Hypothalamus (tissue), 51 donors: ENCODE results near the gene FAM81B.
"Not testable (repeated sequence)": the region's sequence is repeated elsewhere in the genome, so short reads cannot be mapped to it uniquely, and the experiment has no call there.

Experiments used
- DNase-seq, 51 donors: peaks; one replicate each; lab custom pipeline; 2025; lab: John Stamatoyannopoulos, UW

The FAM81B gene

GRCh38 chr5:95390812-95391492 is at the start of gene FAM81B:
TSS of gene FAM81B (plus strand) at chr5:95391366. CDS start at chr5:95391390, 24 bp downstream.
- DNase-seq: no peak

GRCh38 chr5:95341444-95341843 is 49.7 kb upstream of the FAM81B start:
- not testable (repeated sequence) for DNase-seq

GRCh38 chr5:95347506-95348120 is 43.6 kb upstream of the FAM81B start:
- DNase-seq: no peak

- DNase-seq: no peak
Measured at GRCh38 chr5:95350631-95351030, 40.5 kb upstream of the FAM81B start.

GRCh38 chr5:95352691-95353090 is 38.5 kb upstream of the FAM81B start:
- no peak for DNase-seq

GRCh38 chr5:95358320-95358719 is 32.8 kb upstream of the FAM81B start:
- no peak for DNase-seq

GRCh38 chr5:95358848-95359247 is 32.3 kb upstream of the FAM81B start:
- DNase-seq: no peak

- DNase-seq: not testable (repeated sequence)
Measured at GRCh38 chr5:95360667-95361066, 30.5 kb upstream of the FAM81B start.

- no peak for DNase-seq
Measured at GRCh38 chr5:95365302-95366095, 25.7 kb upstream of the FAM81B start.

GRCh38 chr5:95369782-95370181 is 21.4 kb upstream of the FAM81B start:
- DNase-seq: no peak

- no peak for DNase-seq
Measured at GRCh38 chr5:95374061-95374460, 17.1 kb upstream of the FAM81B start.

GRCh38 chr5:95375591-95375990 is 15.6 kb upstream of the FAM81B start:
- DNase-seq: no peak

- no peak for DNase-seq
Measured at GRCh38 chr5:95379133-95379532, 12.0 kb upstream of the FAM81B start.

- DNase-seq: no peak
Measured at GRCh38 chr5:95380103-95380628, 11.0 kb upstream of the FAM81B start.

GRCh38 chr5:95382801-95383200 is 8.4 kb upstream of the FAM81B start:
- no peak for DNase-seq

GRCh38 chr5:95384485-95385213 is 6.5 kb upstream of the FAM81B start:
- DNase-seq: no peak

- DNase-seq: no peak
Measured at GRCh38 chr5:95385334-95385733, 5.8 kb upstream of the FAM81B start.

GRCh38 chr5:95391965-95392364 is 799 bp downstream of the FAM81B start:
- not testable (repeated sequence) for DNase-seq

- no peak for DNase-seq
Measured at GRCh38 chr5:95392593-95393182, 1.5 kb downstream of the FAM81B start.

- no peak for DNase-seq
Measured at GRCh38 chr5:95393279-95393678, 2.1 kb downstream of the FAM81B start.
